ENCODE results near the gene STUM.

The STUM gene

GRCh38 chr1:226634166-226634588 is 85.6 kb downstream of the STUM start:
- DNase-seq (ENCODE audit: low spot score): peak; percentile 85
- H3K27ac ChIP-seq: peak overlapping the region; percentile 13 to 34
- peak; percentile 100 for TF ChIP-seq CTCF (IDR thresholded peaks at IDR 0.05)
- H3K4me3 ChIP-seq: no peak overlapping the region

DNA sequence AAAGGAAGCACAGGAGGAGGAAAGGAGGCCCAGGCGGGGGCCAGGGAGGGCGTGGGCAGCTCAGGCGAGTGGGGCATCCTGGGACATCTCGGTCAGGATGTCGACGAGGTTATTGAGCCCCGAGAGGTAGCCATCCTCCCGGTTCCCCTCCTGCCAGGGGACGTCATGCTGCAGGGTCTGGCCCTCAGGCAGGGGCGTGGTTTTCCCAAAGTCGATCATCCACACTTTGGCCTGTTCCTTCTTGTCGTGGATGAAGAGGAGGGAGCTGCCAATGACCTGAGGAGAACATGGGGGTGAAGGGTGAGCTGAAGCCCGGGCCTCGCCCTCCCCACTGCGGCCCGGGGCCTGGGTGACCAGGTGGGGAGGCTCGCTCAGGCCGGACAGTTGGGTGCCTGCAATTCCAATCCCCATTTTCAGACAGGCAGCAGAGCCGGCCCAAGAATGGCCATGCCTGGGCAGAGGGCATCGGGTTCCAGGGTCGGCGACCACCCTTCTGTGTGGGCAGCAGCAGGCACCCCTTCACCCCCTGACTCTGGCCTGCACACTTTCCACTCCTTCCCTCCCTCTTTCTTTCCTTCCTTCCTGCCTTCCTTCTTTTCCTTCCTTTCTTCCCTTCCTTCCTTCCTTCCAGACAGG is 86.2 kb downstream of the STUM start:
- no peak for TF ChIP-seq CTCF (IDR thresholded peaks at IDR 0.05)
- Histone ChIP-seq H3K27ac (peak overlapping the region in 1 of 2 donors; percentile 13), H3K4me3 (no peak overlapping the region)
- peak; percentile 70 for DNase-seq (ENCODE audit: low spot score)

- TF ChIP-seq CTCF (IDR thresholded peaks at IDR 0.05): no peak
- DNase-seq (ENCODE audit: low spot score): peak; percentile 68
- Histone ChIP-seq H3K4me3 (no peak overlapping the region), H3K27ac (no peak overlapping the region)
Observed at GRCh38 chr1:226635456-226635941, 86.9 kb downstream of the STUM start.

DNA sequence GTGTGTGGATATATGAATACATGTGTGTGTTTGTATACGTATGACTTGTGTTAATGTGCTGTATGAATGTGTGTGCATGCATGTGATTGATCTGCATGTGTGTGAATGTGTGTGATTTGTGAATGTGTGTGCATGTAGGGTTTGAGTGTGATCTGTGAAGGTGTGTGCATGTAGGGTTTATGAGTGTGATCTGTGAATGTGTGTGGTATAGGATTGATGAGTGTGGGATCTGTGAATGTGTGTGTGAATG is 88.2 kb downstream of the STUM start:
- no peak for TF ChIP-seq CTCF (IDR thresholded peaks at IDR 0.05)
- no peak overlapping the region for H3K4me3 ChIP-seq
- no peak for DNase-seq (ENCODE audit: low spot score)
- no peak overlapping the region for H3K27ac ChIP-seq

DNA sequence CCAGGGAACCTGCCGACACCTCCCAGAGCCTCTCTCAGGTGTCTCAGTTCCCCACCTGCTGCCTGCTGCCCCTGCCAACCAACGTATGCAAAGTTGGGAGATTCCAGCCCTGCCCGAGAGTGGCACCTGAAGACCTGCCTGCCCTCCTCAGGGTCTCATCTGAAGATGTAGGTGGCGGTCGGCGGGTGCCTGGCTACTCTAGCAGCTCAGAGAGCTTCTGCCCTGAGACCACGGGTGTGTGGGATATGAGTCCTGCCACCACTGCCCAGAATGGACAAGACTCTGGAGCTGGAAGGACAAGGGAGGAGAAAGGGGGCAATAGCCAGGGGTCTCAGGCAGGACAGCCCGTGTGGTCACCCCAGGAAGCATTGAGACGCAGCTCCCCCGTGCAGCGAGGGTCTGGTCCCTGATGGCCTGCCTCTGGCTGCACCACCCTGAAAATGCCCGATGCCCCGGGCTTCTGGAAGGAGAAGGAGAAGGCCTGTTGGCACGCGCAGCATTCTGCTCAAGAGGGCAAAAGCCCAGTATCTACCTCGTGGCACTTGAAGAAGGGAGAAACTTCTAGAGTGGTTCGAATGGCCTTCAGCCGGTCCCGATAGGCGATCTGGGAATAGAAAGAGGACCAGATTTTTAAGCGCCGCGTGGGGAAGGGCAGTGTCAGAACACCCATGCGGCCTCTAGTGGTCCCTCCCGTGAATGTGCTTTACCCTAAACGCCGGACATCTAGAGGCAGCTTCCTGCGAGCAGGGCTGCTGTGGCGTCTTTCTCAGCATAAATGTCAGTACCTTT is 88.8 kb downstream of the STUM start:
- Histone ChIP-seq H3K4me3 (no peak overlapping the region), H3K27ac (peak overlapping the region in 1 of 2 donors; percentile 47)
- TF ChIP-seq CTCF (IDR thresholded peaks at IDR 0.05): peak; percentile 33
- DNase-seq (ENCODE audit: low spot score): peak; percentile 65

DNA sequence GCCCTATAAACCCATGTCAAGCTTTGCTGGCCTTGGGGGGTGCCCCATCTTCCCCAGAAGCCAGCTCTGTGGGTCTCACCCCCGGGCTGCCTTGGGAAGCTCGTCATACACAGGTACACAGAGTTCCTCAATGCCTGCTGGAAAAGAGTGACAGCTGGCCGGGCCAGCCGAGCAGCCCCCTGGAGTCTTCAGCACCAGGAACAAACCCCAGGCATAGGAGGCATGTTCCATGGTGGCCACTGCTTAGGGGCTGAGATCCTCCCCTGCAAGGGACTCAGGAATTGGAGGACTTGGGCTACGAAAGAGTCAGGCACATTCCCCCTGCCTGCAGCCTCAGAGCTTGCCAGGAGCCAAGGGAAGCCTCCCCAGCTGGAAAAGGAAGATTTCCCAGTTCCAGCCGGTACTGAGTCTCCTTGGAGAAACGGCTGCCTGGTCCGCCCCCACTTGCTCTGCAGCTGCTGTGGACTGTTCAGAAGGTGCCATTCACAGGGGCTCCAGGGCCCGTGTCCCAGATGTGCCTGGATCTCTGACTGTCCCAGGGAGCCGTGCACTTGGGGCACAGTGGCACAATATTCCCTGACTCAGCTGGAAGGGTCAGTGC is 89.5 kb downstream of the STUM start:
- Histone ChIP-seq H3K4me3 (no peak overlapping the region), H3K27ac (peak overlapping the region in 1 of 2 donors; percentile 47)
- peak; percentile 62 for DNase-seq (ENCODE audit: low spot score)
- no peak for TF ChIP-seq CTCF (IDR thresholded peaks at IDR 0.05)

All from coronary artery (tissue), 2 donors.